SK-N-SH treated with all-trans-retinoic acid at 6 μM for 48 hours (cell line): Measurements from ENCODE around the gene TFCP2.

Experiments
- ATAC-seq: fragments of 200-7000 bp; cut with Tn5 transposase; 3 replicates; pipeline ENCODE4 v1.9.1; 2020; ENCODE audit warnings: mild to moderate bottlenecking, moderate library complexity
- ARNTL ChIP-seq: fragments of 450-650 bp; formaldehyde crosslinking; IDR thresholded peaks from 2 replicates; pipeline ENCODE4 v1.5.0; 2020; ENCODE audit warnings: low read depth, mild to moderate bottlenecking, moderate library complexity, borderline replicate concordance
- BACH2 ChIP-seq: fragments of 250-450 bp; sonication (Bioruptor Pico); IDR thresholded peaks from 2 replicates; pipeline ENCODE4 v1.9.0; 2021; ENCODE audit warnings: mild to moderate bottlenecking, borderline replicate concordance
- CREB5 ChIP-seq: fragments of 250-450 bp; sonication (Bioruptor Pico); IDR thresholded peaks from 2 replicates; pipeline ENCODE4 v1.5.1; 2020; ENCODE audit warnings: low read depth, mild to moderate bottlenecking, moderate library complexity
- CSDC2 ChIP-seq: fragments of 250-450 bp; sonication (Bioruptor Pico); IDR thresholded peaks from 2 replicates; pipeline ENCODE4 v1.5.0; 2020; ENCODE audit warnings: mild to moderate bottlenecking, moderate library complexity
- CSRNP3 ChIP-seq: fragments of 250-450 bp; sonication (Bioruptor Pico); IDR thresholded peaks from 2 replicates; pipeline ENCODE4 v1.5.1; 2021; ENCODE audit warnings: mild to moderate bottlenecking, moderate library complexity
- ESRRG ChIP-seq: fragments of 250-450 bp; sonication (Bioruptor Pico); IDR thresholded peaks from 2 replicates; pipeline ENCODE4 v1.6.1; 2021; ENCODE audit warnings: mild to moderate bottlenecking
- GLIS3 ChIP-seq: fragments of 250-450 bp; sonication (Bioruptor Pico); IDR thresholded peaks from 2 replicates; pipeline ENCODE4 v1.5.0; 2020; ENCODE audit warnings: mild to moderate bottlenecking, moderate library complexity
- ISL1 ChIP-seq: fragments of 250-450 bp; sonication (Bioruptor Pico); IDR thresholded peaks from 2 replicates; pipeline ENCODE4 v2.1.2; 2022; ENCODE audit warnings: mild to moderate bottlenecking, moderate library complexity
- PATZ1 ChIP-seq: fragments of 250-450 bp; sonication (Bioruptor Pico); IDR thresholded peaks from 2 replicates; pipeline ENCODE4 v1.8.0; 2020; ENCODE audit warnings: mild to moderate bottlenecking, moderate library complexity, borderline replicate concordance
- RARB ChIP-seq: fragments of 250-450 bp; sonication (Bioruptor Pico); IDR thresholded peaks from 2 replicates; pipeline ENCODE4 v1.8.0; 2021; ENCODE audit warnings: mild to moderate bottlenecking, moderate library complexity
- SNAI2 ChIP-seq: fragments of 250-450 bp; sonication (Bioruptor Pico); IDR thresholded peaks from 2 replicates; pipeline ENCODE4 v1.5.0; 2020; ENCODE audit warnings: mild to moderate bottlenecking, moderate library complexity
- TCF4 ChIP-seq: fragments of 250-450 bp; sonication (Bioruptor Pico); IDR thresholded peaks from 2 replicates; pipeline ENCODE4 v1.8.0; 2021; ENCODE audit warnings: mild to moderate bottlenecking, moderate library complexity, borderline replicate concordance
- TOX ChIP-seq: fragments of 250-450 bp; sonication (Bioruptor Pico); IDR thresholded peaks from 2 replicates; pipeline ENCODE4 v1.8.0; 2021; ENCODE audit warnings: mild to moderate bottlenecking, moderate library complexity, borderline replicate concordance
- TSHZ2 ChIP-seq: fragments of 250-450 bp; sonication (Bioruptor Pico); IDR thresholded peaks from 2 replicates; pipeline ENCODE4 v1.5.0; 2020; ENCODE audit warnings: mild to moderate bottlenecking, moderate library complexity
- ZC3H10 ChIP-seq: fragments of 250-450 bp; sonication (Bioruptor Pico); IDR thresholded peaks from 2 replicates; pipeline ENCODE4 v1.5.1; 2021; ENCODE audit warnings: mild to moderate bottlenecking, moderate library complexity
- ZFP3 ChIP-seq: fragments of 250-450 bp; sonication (Bioruptor Pico); IDR thresholded peaks from 2 replicates; pipeline ENCODE4 v1.5.0; 2020; ENCODE audit warnings: mild to moderate bottlenecking, moderate library complexity
- ZFP30 ChIP-seq: fragments of 450-650 bp; formaldehyde crosslinking; IDR thresholded peaks from 2 replicates; pipeline ENCODE4 v1.5.0; 2022; ENCODE audit warnings: mild to moderate bottlenecking, moderate library complexity
- ZNF565 ChIP-seq: fragments of 450-650 bp; formaldehyde crosslinking; conservative IDR thresholded peaks from 2 replicates; pipeline ENCODE4 v1.5.0; 2020; ENCODE audit warnings: low read depth, mild to moderate bottlenecking, moderate library complexity
- ZNF70 ChIP-seq: fragments of 450-650 bp; formaldehyde crosslinking; IDR thresholded peaks from 2 replicates; pipeline ENCODE4 v1.5.0; 2020; ENCODE audit warnings: mild to moderate bottlenecking, moderate library complexity
- ZNF8 ChIP-seq: fragments of 450-650 bp; formaldehyde crosslinking; IDR thresholded peaks from 2 replicates; pipeline ENCODE4 v1.5.0; 2020; ENCODE audit warnings: mild to moderate bottlenecking, moderate library complexity

TFCP2 gene

GRCh38 chr12:51051787-51052186, 121.1 kb downstream of the TFCP2 start:
- TF ChIP-seq CSDC2 (no peak), TOX (no peak), ARNTL (CRISPR knock-in tag) (no peak), SNAI2 (CRISPR knock-in tag) (no peak), TCF4 (CRISPR knock-in tag) (no peak), ZC3H10 (CRISPR knock-in tag) (no peak), ESRRG (CRISPR knock-in tag) (no peak), BACH2 (CRISPR knock-in tag) (no peak), ZNF8 (CRISPR knock-in tag) (no peak), ZFP3 (CRISPR knock-in tag) (no peak), RARB (CRISPR knock-in tag) (no peak), ZFP30 (no peak), ZNF565 (CRISPR knock-in tag) (no peak)
- no peak for ATAC-seq

GRCh38 chr12:51049525-51049924, 123.4 kb downstream of the TFCP2 start:
- no peak for TF ChIP-seq ARNTL (CRISPR knock-in tag)
- no peak for TF ChIP-seq RARB (CRISPR knock-in tag)
- ATAC-seq, result no peak

- ATAC-seq, result peak; percentile 3; the same call in 2 of the 3 replicates
- no peak for TF ChIP-seq ZNF70 (CRISPR knock-in tag)
- TF ChIP-seq ZFP30, result no peak
- TF ChIP-seq CREB5 (CRISPR knock-in tag), result no peak
- no peak for TF ChIP-seq CSRNP3 (CRISPR knock-in tag)
- no peak for TF ChIP-seq BACH2 (CRISPR knock-in tag)
- TF ChIP-seq SNAI2 (CRISPR knock-in tag), result no peak
- TF ChIP-seq GLIS3 (CRISPR knock-in tag), result no peak
- no peak for TF ChIP-seq ZFP3 (CRISPR knock-in tag)
- no peak for TF ChIP-seq ESRRG (CRISPR knock-in tag)
- no peak for TF ChIP-seq ZNF8 (CRISPR knock-in tag)
- TF ChIP-seq TCF4 (CRISPR knock-in tag), result no peak
- no peak for TF ChIP-seq TSHZ2
- no peak for TF ChIP-seq ZNF565 (CRISPR knock-in tag)
- TF ChIP-seq ISL1, result no peak
- TF ChIP-seq, all 23 proteins: peak for 0
These were observed 124.2 kb downstream of the TFCP2 start for GRCh38 chr12:51048661-51049251.

- ATAC-seq, result peak; percentile 100
- 0 out of 2 replicates have a peak, but pooled peaks have one; percentile 19 for TF ChIP-seq ZFP3 (CRISPR knock-in tag)
- TF ChIP-seq ZNF8 (CRISPR knock-in tag), result no peak
- TF ChIP-seq ZFP30, result no peak
- no peak for TF ChIP-seq ZNF565 (CRISPR knock-in tag)
- TF ChIP-seq ESRRG (CRISPR knock-in tag), result no peak
- no peak for TF ChIP-seq SNAI2 (CRISPR knock-in tag)
- no peak for TF ChIP-seq ZC3H10 (CRISPR knock-in tag)
- TF ChIP-seq BACH2 (CRISPR knock-in tag), result no peak
- TF ChIP-seq TCF4 (CRISPR knock-in tag), result 0 out of 2 replicates have a peak, but pooled peaks have one; percentile 32
- TF ChIP-seq TSHZ2, result 0 out of 2 replicates have a peak, but pooled peaks have one; percentile 26
- TF ChIP-seq PATZ1, result no peak
- no peak for TF ChIP-seq CSRNP3 (CRISPR knock-in tag)
- TF ChIP-seq ARNTL (CRISPR knock-in tag), result no peak
- TF ChIP-seq TOX, result no peak
These were observed 125.0 kb downstream of the TFCP2 start, which contains the start of gene LETMD1 for GRCh38 chr12:51047655-51048540. Gene LETMD1 (plus strand): TSS chr12:51048327. CDS start chr12:51048357, 30 bp downstream.
